IPS-18c (cell line): ENCODE results near the gene SHMT1.
"Not testable (repeated sequence)": the region's sequence is repeated elsewhere in the genome, so short reads cannot be mapped to it uniquely, and the experiment has no call there.

Source experiments
- H3K4me3 ChIP-seq: 2 replicates; pipeline ENCODE4 v1.7.0; 2013; ENCODE audit warnings: low read depth, mild to moderate bottlenecking, low read length, moderate library complexity; ENCODE audit not compliant: insufficient read depth
- H3K9me3 ChIP-seq: one replicate; pipeline ENCODE4 v1.6.1; 2013; ENCODE audit warnings: mild to moderate bottlenecking, low read length, moderate library complexity; ENCODE audit not compliant: control insufficient read depth, insufficient read depth

Gene SHMT1

GRCh38 chr17:18339933-18340332 is 23.4 kb downstream of the SHMT1 start:
- peak overlapping the region; percentile 20; the same call in 1 of the 2 replicates for H3K4me3 ChIP-seq
- no peaks in the 10 kb centered on the region for H3K9me3 ChIP-seq

- H3K9me3 ChIP-seq, H3K4me3 ChIP-seq: not testable (repeated sequence)
These were observed 25.2 kb downstream of the SHMT1 start for GRCh38 chr17:18338158-18338557.

- H3K4me3 ChIP-seq, result no peak overlapping the region
- peaks cover 2% of the 10 kb centered on the region for H3K9me3 ChIP-seq
These were observed 30.4 kb downstream of the SHMT1 start for GRCh38 chr17:18332909-18333489.

GRCh38 chr17:18331879-18332278 is 31.5 kb downstream of the SHMT1 start:
- H3K4me3 ChIP-seq, result no peak overlapping the region
- H3K9me3 ChIP-seq, result peaks cover 2% of the 10 kb centered on the region

- no peak overlapping the region for H3K4me3 ChIP-seq
- H3K9me3 ChIP-seq, result peaks cover 2% of the 10 kb centered on the region
These were observed 34.6 kb downstream of the SHMT1 start for GRCh38 chr17:18328643-18329204.

- no peaks in the 10 kb centered on the region for H3K9me3 ChIP-seq
- no peak overlapping the region for H3K4me3 ChIP-seq
These were observed 35.8 kb downstream of the SHMT1 start for GRCh38 chr17:18327556-18327955.

GRCh38 chr17:18327093-18327492 is 36.3 kb downstream of the SHMT1 start:
- Histone ChIP-seq H3K9me3 (no peaks in the 10 kb centered on the region), H3K4me3 (no peak overlapping the region)

- no peak overlapping the region for H3K4me3 ChIP-seq
These were observed 36.8 kb downstream of the SHMT1 start for GRCh38 chr17:18326572-18326971.

GRCh38 chr17:18326039-18326438 is 37.3 kb downstream of the SHMT1 start:
- H3K9me3 ChIP-seq, result no peaks in the 10 kb centered on the region
- no peak overlapping the region for H3K4me3 ChIP-seq

More at GRCh38 chr17:18326572-18326971, 36.8 kb downstream of the SHMT1 start:
- no peaks in the 10 kb centered on the region for H3K9me3 ChIP-seq

- H3K4me3 ChIP-seq, result no peak overlapping the region
- no peaks in the 10 kb centered on the region for H3K9me3 ChIP-seq
These were observed 39.0 kb downstream of the SHMT1 start for GRCh38 chr17:18324140-18325050.

GRCh38 chr17:18323507-18324139 is 39.7 kb downstream of the SHMT1 start:
- Histone ChIP-seq H3K4me3 (no peak overlapping the region), H3K9me3 (no peaks in the 10 kb centered on the region)

- H3K9me3 ChIP-seq, result no peaks in the 10 kb centered on the region
- H3K4me3 ChIP-seq, result no peak overlapping the region
These were observed 40.3 kb downstream of the SHMT1 start for GRCh38 chr17:18323007-18323406.

- Histone ChIP-seq H3K9me3 (no peaks in the 10 kb centered on the region), H3K4me3 (no peak overlapping the region)
These were observed 40.8 kb downstream of the SHMT1 start for GRCh38 chr17:18322522-18322921.

GRCh38 chr17:18321309-18321708 is 42.0 kb downstream of the SHMT1 start:
- Histone ChIP-seq H3K9me3 (no peaks in the 10 kb centered on the region), H3K4me3 (no peak overlapping the region)

- H3K4me3 ChIP-seq, result no peak overlapping the region
- H3K9me3 ChIP-seq, result no peaks in the 10 kb centered on the region
These were observed 43.0 kb downstream of the SHMT1 start for GRCh38 chr17:18320301-18320700.

GRCh38 chr17:18319604-18320256 is 43.6 kb downstream of the SHMT1 start:
- Histone ChIP-seq H3K9me3 (no peaks in the 10 kb centered on the region), H3K4me3 (no peak overlapping the region)

GRCh38 chr17:18318771-18319450 is 44.4 kb downstream of the SHMT1 start:
- H3K9me3 ChIP-seq, result no peaks in the 10 kb centered on the region
- no peak overlapping the region for H3K4me3 ChIP-seq
